Peyer's patch (tissue), 4 donors: ENCODE measurements around the gene UAP1. TPM values are rescaled to one million over a fixed set of nuclear protein-coding genes. Genes with fewer than 3 reads are reported as not detected.

Experiments used
- DNase-seq, 3 donors: peaks; one replicate each; pipeline ENCODE4 v3.0.0-alpha.2; 2017 to 2019
- H3K27ac ChIP-seq, 4 donors: fragments of 200-600 bp; sonication (generic); one replicate each; pipeline ENCODE4 v1.5.1; 2016 to 2019
- H3K27me3 ChIP-seq, 2 donors: fragments of 200-600 bp; sonication (generic); one replicate each; pipeline ENCODE4 v1.5.1; 2019
- H3K36me3 ChIP-seq, 3 donors: fragments of 200-600 bp; sonication (generic); one replicate each; pipeline ENCODE4 v1.5.1; 2016 to 2019
- H3K4me1 ChIP-seq, 4 donors: fragments of 200-600 bp; sonication (generic); one replicate each; pipeline ENCODE4 v1.5.1; 2016 to 2019
- H3K4me3 ChIP-seq, 4 donors: fragments of 200-600 bp; sonication (generic); 1 replicate in 3 of 4; 2 replicates in 1 of 4; pipeline ENCODE4 v1.5.1; 2016 to 2019; ENCODE audit warnings: mild to moderate bottlenecking in 1 of 4
- H3K9me3 ChIP-seq, 4 donors: fragments of 200-600 bp; sonication (generic); one replicate each; pipeline ENCODE4 v1.5.1; 2016 to 2019; ENCODE audit warnings: mild to moderate bottlenecking in 1 of 4
- POLR2A ChIP-seq, 2 donors: fragments of 450-650 bp; IDR thresholded peaks; one replicate each; pipeline ENCODE4 v1.5.1; 2017; ENCODE audit warnings: antibody characterized with exemption in 2 of 2, mild to moderate bottlenecking in 2 of 2, moderate library complexity in 2 of 2
- total RNA-seq, 4 donors: library from RNA; depleted of rRNA; stranded (reverse); fragments of >200 nt; gene quantifications; one replicate each; pipeline ENCODE4 v1.1.0, GENCODE V29; 2016
- TF ChIP-seq, protein P1 (sequence below), 6 experiments: fragments of 450-650 bp in 4 of 6; fragments of 200-600 bp in 2 of 6; sonication (generic) in 1 of 6; IDR thresholded peaks; one replicate each; pipeline ENCODE4 v1.5.1; 2017 to 2019; ENCODE audit warnings: antibody characterized with exemption in 6 of 6, mild to moderate bottlenecking in 3 of 6, moderate library complexity in 1 of 6

Gene UAP1
- total RNA-seq, 4 donors from 2014 or later: 101 to 131 (median 122) TPM

DNA sequence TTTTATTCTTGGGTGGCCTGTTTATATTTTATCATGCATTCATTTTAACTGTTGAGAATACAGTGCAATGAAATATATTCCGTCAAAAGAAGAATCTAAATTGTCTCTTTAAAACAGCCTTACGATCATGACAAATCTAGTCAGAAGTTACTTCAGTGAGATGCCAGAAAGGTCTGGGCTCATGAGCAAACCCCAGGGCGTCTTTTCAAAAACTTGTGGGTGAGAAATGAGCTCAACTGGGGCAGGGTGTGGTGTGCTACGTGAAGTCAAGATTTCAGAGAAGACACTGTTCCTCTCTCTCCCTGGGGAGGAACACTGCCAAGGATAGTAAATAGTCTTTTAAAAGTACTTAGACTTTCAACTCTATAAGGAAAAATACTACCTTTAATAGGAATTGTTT lies 13.4 kb upstream of the UAP1 start:
- DNase-seq: no peak
- H3K27ac ChIP-seq: no peak overlapping the region
- TF ChIP-seq POLR2A (IDR thresholded peaks at IDR 0.05): no peak
- TF ChIP-seq, protein P1, sequence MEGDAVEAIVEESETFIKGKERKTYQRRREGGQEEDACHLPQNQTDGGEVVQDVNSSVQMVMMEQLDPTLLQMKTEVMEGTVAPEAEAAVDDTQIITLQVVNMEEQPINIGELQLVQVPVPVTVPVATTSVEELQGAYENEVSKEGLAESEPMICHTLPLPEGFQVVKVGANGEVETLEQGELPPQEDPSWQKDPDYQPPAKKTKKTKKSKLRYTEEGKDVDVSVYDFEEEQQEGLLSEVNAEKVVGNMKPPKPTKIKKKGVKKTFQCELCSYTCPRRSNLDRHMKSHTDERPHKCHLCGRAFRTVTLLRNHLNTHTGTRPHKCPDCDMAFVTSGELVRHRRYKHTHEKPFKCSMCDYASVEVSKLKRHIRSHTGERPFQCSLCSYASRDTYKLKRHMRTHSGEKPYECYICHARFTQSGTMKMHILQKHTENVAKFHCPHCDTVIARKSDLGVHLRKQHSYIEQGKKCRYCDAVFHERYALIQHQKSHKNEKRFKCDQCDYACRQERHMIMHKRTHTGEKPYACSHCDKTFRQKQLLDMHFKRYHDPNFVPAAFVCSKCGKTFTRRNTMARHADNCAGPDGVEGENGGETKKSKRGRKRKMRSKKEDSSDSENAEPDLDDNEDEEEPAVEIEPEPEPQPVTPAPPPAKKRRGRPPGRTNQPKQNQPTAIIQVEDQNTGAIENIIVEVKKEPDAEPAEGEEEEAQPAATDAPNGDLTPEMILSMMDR (IDR thresholded peaks at IDR 0.05): no peak

DNA sequence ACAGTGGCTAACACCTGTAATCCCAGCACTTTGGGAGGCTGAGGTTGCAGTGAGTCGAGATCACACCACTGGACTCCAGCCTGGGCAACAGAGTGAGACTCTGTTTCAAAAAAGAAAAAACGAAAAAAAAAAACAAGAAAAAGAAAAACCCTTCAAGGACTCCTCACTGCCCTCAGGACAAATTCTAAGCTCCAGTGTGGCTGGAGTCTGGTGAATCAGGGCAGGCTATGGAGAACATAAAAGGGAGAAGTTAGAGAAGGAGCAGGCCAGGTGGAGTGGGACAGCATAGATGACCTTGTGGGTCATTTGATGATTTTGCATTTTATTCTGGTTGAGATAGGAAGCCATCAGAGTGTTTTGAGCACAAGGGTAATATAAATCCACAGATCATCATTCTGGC lies 12.5 kb upstream of the UAP1 start:
- H3K4me1 ChIP-seq: no peaks in the 10 kb centered on the region
- no peaks in the 10 kb centered on the region for H3K27me3 ChIP-seq
- H3K9me3 ChIP-seq: no peaks in the 10 kb centered on the region
- TF ChIP-seq POLR2A (IDR thresholded peaks at IDR 0.05): no peak
- TF ChIP-seq, protein P1 (IDR thresholded peaks at IDR 0.05): no peak
- H3K36me3 ChIP-seq: no peaks in the 10 kb centered on the region
- H3K27ac ChIP-seq: no peak overlapping the region
- DNase-seq: no peak
- no peak overlapping the region for H3K4me3 ChIP-seq

More for the DNA sequence above, 13.4 kb upstream of the UAP1 start:
- Histone ChIP-seq H3K4me3 (no peak overlapping the region), H3K27me3 (no peaks in the 10 kb centered on the region), H3K9me3 (peaks cover 0 to 5% (median 0%) of the 10 kb centered on the region in 4 donors), H3K4me1 (no peaks in the 10 kb centered on the region), H3K36me3 (no peaks in the 10 kb centered on the region)

DNA sequence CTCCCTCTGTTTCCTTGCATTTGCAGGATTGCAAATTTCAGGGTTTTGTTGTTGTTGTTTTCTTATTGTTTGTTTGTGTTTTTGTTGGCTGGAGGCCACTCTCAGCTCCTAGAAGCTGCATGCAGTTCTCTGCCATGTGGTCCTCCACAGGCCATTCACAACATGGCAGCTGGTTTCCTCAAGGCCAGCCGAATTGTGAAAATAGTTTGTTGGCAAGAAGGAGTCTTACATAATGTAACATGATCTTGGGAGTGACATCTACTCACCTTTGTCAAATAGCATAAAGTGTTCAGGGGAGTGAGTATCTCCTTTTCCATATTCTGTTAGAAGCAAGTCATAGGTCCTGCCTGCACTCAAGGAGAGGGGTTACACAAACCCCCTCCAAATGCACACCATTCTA lies 10.6 kb upstream of the UAP1 start:
- Histone ChIP-seq H3K27ac (no peak overlapping the region), H3K9me3 (no peaks in the 10 kb centered on the region), H3K27me3 (no peaks in the 10 kb centered on the region), H3K4me3 (no peak overlapping the region), H3K4me1 (no peaks in the 10 kb centered on the region), H3K36me3 (no peaks in the 10 kb centered on the region)
- TF ChIP-seq, protein P1 (IDR thresholded peaks at IDR 0.05): no peak
- TF ChIP-seq POLR2A (IDR thresholded peaks at IDR 0.05): no peak
- no peak for DNase-seq

GRCh38 chr1:162551969-162552683 lies 9.4 kb upstream of the UAP1 start:
- Histone ChIP-seq H3K9me3 (no peaks in the 10 kb centered on the region), H3K4me3 (no peak overlapping the region), H3K27ac (peak overlapping the region in 1 of 4 donors; percentile 7), H3K36me3 (no peaks in the 10 kb centered on the region), H3K27me3 (no peaks in the 10 kb centered on the region), H3K4me1 (peaks cover 0 to 6% (median 0%) of the 10 kb centered on the region in 4 donors)
- no peak for TF ChIP-seq POLR2A (IDR thresholded peaks at IDR 0.05)
- TF ChIP-seq, protein P1 (IDR thresholded peaks at IDR 0.05): no peak
- DNase-seq: no peak

GRCh38 chr1:162552684-162553252 lies 8.8 kb upstream of the UAP1 start:
- no peak for TF ChIP-seq POLR2A (IDR thresholded peaks at IDR 0.05)
- TF ChIP-seq, protein P1 (IDR thresholded peaks at IDR 0.05): no peak
- Histone ChIP-seq H3K4me3 (no peak overlapping the region), H3K36me3 (no peaks in the 10 kb centered on the region), H3K27me3 (no peaks in the 10 kb centered on the region), H3K27ac (peak overlapping the region in 2 of 4 donors; percentile 29 to 31), H3K4me1 (peaks cover 0 to 10% (median 0%) of the 10 kb centered on the region in 4 donors), H3K9me3 (no peaks in the 10 kb centered on the region)
- DNase-seq: no peak
